SH-SY5Y (cell line): ENCODE data around the gene PRSS23.

Experiments used
- GATA2 ChIP-seq: IDR thresholded peaks from 2 replicates; pipeline ENCODE4 v1.6.1; 2011; ENCODE audit warnings: mild to moderate bottlenecking, low read depth, low read length
- GATA3 ChIP-seq: IDR thresholded peaks from 2 replicates; pipeline ENCODE4 v1.6.1; 2011; ENCODE audit warnings: low read depth, mild to moderate bottlenecking, low read length, moderate library complexity

DNA sequence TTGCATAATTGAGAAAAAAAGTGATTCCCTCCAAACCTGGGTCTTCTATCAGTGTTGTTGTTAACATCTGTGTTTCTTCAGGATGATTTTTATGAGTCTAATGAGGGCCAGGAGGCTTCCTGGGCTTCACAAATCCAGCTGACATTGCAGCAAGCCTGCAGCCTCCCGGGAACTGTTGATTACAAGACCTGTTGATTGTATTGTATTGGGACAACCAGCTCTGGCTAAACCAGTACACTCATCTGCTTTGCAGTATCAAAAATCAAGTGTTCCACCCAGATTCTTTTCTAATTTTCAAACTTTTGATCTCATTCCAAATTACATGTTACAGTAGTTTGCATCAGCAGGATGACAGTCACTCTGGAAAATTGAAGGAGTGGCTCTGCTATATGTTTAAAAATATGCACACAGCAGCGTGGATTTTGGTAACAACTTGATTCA, 16.1 kb upstream of the PRSS23 start:
- no peak for TF ChIP-seq GATA2
- no peak for TF ChIP-seq GATA3
